CMK (cell line): ENCODE measurements around the gene ACOX3.
A peak's percentile ranks its signal among the peaks of the same experiment; 100 is the strongest.

ENCODE experiments used
- DNase-seq: peaks from one replicate; pipeline ENCODE4 v3.0.0-alpha.2; 2010; ENCODE audit warnings: low read depth

ACOX3 gene

DNA sequence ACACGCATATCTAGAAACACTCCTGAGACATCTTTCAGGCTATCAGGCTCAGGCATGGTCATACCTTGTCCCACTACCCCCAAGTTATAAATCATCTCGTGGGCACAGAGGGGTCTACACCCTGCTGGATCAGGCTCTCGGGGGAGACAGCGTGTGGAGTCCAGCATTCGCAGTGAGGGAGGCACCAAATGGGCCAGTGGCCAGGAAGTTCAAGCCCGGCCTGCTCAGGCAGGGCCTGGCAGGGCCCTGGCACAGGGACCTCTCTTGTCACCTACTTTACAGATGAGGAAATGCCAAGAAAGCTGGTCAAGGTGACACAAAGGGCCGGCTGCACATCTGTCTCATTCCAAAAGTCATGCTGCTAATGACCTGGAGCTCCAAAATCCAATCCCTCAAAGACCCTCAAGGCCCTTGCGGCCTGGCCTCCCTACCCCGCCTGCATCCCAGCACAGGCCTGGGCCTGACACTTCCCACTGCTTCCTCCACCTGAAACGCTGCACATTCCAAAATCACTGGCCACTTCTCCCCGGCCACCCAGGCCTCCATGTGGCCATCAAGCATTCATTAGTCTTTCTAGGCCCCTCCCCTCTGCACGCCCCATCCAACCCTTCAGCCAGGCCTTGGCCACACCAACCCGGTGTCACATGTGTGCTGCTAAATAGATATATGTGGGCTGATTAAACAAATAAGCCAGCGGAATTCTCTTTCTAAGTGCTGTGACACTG is 35.6 kb downstream of the ACOX3 start:
- no peak for DNase-seq

- no peak for DNase-seq
Measured at GRCh38 chr4:8403976-8404375, 36.5 kb downstream of the ACOX3 start.

GRCh38 chr4:8403173-8403753 is 37.3 kb downstream of the ACOX3 start:
- peak; percentile 42 for DNase-seq

DNA sequence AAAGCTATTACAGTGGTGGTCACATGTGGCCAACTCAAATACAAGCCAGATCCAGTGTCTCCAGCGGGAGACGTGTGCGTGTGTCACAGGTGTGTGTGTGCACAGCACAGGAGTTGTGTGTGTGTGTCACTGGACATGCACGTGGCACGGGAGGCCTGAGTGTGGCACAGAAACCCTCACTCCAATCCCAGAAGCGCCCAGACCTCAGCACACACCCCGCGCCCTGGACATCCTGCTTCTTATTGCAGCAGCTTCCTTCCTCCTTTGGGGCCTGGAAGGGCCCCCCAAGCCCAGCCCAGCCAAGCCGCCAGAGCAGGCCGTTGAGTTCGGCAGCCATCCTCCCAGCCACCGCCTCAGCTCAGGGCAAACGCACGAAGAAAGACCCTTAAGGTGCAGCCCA is 37.9 kb downstream of the ACOX3 start:
- DNase-seq = peak; percentile 35

GRCh38 chr4:8402181-8402597 is 38.3 kb downstream of the ACOX3 start:
- DNase-seq = no peak

DNA sequence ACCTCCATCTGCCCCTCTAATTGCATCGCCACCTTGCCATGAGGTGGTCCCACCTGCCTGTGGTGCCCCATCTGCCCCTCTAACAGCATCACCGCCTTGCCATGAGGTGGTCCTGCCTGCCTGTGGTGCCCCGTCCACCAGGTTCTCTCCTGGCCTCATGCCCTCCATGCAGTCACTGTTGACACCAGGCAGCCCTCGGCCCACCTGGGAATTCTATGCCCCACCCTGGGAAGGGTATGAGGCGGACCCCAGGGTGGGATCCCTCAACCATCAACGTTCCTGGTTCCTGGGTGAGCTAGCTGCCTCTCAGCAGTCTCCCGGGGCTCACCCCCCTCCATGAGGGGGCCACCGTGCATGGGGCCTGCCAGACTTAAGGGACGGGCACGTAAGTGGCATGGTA is 38.9 kb downstream of the ACOX3 start:
- no peak for DNase-seq

GRCh38 chr4:8400632-8401325 is 39.7 kb downstream of the ACOX3 start:
- DNase-seq = no peak

DNA sequence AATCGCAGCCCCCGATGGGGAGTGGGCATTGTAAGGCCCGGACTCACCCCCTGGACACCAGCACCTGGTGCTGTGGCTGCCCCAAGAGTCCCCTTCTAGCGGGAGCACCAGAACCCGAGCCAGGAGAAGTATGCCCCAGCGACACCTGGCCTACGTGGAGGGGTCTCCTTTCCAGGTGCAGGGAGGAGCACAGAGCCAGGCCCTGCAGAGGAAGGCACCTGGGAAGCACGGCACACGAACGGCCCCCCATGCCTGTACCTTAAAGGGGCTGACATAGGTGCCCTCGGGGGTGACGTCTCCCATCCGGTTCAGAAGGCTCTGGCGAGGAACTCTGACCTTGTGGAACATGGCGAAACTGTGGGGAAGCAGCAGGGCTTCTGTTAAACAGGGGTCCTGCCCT is 41.2 kb downstream of the ACOX3 start:
- no peak for DNase-seq

GRCh38 chr4:8398347-8398746 is 42.2 kb downstream of the ACOX3 start:
- no peak for DNase-seq

- DNase-seq = no peak
Measured at GRCh38 chr4:8396762-8397406, 43.6 kb downstream of the ACOX3 start.

GRCh38 chr4:8395504-8396296 is 44.8 kb downstream of the ACOX3 start:
- no peak for DNase-seq

GRCh38 chr4:8394806-8395205 is 45.7 kb downstream of the ACOX3 start:
- DNase-seq = no peak

GRCh38 chr4:8394061-8394519 is 46.4 kb downstream of the ACOX3 start:
- DNase-seq = no peak

DNA sequence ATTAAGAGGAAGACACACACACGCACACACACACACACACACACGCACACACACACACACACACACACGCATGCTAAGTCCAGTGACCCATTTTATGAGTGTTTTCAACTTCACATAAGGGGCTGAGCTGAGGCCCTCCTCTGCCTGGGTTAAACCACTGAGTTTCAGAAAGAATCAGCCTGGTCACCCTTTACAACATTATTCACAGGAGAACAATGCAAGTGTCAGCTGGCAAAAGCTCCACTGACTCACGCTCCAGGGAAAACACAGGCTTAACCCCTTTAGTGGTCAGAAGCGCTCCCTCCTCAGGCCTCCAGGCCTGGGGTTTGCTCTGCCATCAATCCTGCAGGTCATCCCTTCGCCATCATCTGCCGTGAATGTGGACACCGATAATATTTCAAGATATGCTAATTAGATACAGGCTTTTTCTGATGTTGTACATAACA is 46.9 kb downstream of the ACOX3 start:
- no peak for DNase-seq

DNA sequence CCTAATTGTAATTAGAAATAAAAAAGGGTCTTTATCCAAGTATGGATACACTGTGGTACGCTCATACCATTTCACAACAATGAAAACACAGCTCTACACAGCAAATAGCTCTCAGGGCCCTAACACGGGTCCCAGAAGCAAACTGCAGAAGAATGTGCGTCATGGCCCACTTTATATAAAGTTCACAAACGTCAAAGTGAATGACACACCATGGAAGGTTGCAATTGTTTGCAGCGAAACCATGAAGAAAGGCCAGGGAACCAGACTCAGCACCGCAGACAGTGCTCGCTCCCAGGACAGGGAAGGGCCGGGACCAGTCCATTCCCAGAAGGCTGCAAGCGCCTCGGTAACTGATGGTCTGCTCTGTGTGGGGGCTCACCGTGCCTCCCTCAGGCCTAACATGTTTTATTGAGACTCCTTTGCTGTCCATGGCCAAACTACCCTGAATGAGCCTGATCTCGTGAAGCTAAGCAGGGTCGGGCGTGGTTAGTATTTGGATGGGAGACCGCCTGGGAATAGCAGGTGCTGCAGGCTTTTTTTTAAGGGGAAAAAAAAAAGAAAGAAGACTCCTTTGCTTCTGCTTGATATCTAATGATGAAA is 47.8 kb downstream of the ACOX3 start:
- no peak for DNase-seq

DNA sequence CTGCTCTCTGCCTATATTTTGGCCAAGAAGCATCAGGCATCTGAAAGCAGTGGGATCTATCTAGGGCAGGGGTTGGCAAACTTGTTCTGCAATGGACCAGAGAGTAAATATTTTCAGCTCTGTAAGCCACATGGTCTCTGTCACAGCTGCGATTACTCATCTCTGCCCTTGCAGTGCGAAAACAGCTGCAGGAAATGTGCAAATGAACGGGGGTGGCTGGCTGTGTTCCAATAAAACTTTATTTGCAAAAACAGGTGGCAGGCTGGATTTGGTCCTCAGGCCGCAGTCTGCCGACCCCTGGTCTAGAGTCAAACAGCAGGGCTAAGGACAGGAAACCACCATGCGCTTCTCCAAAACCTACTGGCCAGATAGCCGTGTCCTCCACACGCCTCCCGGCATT is 48.6 kb downstream of the ACOX3 start:
- DNase-seq = no peak

DNA sequence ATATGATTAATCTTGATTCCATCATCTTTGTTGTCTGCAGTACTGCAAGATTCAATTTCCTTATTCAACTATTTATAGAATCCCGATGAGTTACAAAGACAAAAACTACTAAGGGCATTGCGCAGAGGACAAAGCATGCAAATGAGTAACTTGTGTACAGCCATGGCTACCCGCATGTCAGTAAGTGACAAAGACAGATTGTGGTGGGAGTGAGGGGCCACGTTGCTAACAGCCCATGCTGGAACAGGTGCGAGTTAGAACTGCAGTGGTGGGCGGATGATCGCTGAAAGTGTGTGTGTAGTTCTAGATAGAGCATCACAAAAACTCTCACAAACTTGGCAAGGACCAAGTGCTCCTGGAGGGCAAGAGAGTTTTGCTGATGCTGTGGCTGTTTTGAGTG is 49.5 kb downstream of the ACOX3 start:
- DNase-seq = no peak

DNA sequence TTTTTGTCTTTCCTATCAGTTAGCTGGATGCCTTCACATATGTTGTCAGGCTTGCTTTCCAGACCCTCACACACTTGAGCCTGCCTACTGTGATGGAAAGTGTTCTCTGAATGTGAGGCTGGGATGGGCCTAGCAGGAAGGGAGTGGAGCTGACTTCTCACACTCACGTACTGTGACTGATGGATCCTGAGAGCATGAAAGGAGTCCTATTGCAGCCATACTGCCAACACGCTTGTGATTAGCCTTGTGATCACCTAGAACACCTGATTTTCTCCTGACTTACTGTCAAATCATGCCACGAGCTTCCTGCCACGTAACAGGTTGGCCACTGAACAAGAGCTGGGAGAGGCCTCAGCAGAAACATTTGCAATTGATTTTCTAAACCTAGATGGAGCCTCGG is 49.9 kb downstream of the ACOX3 start:
- DNase-seq = no peak

- DNase-seq = no peak
Measured at GRCh38 chr4:8388528-8388870, 52.0 kb downstream of the ACOX3 start.

DNA sequence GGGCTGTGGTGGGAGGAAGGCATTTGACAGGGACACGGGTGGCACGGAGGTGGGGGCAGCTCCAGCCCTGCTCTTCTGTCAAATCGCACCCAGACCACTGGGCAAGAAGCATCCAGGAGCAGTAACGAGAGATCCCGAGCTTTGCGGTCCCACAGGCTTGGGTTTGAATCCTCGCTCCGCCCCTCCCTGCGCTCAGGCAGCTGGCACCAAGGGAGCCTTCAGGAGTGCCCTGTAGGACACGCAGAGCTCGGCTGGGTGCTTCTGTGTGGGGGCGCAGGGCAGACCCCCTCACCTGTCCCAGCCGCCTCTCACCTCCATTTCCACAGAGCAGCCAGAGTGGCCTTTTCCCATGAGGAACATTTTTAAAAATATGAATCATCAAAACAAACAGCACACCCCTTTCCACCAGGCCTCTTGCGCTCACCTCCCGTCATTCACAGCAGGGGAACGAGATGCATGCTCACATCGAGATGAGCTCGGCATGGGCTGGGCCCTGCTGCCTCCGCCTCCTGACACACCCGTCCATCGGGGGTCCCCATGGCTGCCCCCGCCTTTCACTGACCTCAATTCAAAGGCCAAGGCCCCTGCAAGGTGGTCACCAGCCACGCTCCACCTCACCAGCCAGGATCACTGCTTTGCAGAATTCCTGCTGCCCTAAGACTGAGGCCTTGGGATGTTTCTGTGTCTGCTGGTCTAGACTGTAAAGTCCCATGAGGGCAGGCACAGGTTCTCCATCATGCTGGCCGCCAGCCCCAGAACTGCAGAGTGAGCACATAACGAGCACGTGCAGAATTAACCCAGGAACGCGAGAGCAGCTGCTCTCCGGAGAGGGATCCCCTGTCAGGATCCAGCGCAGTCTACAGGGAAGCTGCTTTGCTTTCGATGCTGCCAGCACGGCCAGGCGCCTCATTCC is 52.7 kb downstream of the ACOX3 start:
- DNase-seq = no peak

DNA sequence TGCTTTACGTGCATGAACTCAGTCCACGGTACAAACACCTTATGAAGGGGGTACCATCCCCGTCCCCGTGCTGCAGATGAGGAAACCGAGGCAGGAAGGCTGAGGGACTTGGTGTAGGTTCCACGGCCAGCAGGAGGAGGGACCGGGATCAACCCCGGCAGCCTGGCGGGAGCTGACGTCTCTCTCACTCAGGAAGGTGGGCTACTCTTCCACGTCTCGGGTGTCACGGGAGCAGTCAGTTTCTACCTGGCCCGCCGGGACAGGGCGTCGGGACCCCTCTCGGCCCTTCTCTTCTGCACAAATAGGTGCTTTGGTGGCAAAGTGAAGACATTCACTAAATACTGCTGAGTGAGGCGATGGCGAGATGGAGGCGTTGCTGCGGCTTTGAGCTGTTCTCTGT is 53.3 kb downstream of the ACOX3 start:
- DNase-seq = no peak
